ENCODE results near the gene EXOSC2. TPM values are rescaled to one million over a fixed set of nuclear protein-coding genes. Genes with fewer than 3 reads are reported as not detected.

EXOSC2 gene
- polyA plus RNA-seq, 1 donor from 2014 or later: 36.3 TPM

GRCh38 chr9:130696996-130697395 is 3.4 kb downstream of the EXOSC2 start:
- Histone ChIP-seq H3K36me3 (ENCODE audit: insufficient read depth, low read length) (peaks cover 6% of the 10 kb centered on the region), H3K4me3 (ENCODE audit: low read length) (no peak overlapping the region), H2AFZ (ENCODE audit: low read depth, low read length) (no peak overlapping the region), H3K27ac (ENCODE audit: low read length) (no peak overlapping the region), H3K9me2 (ENCODE audit: insufficient read depth, low read length) (no peaks in the 10 kb centered on the region), H4K20me1 (ENCODE audit: insufficient read depth) (no peaks in the 10 kb centered on the region), H3F3A (ENCODE audit: insufficient read depth, low read length, poor library complexity, severe bottlenecking) (no peaks in the 10 kb centered on the region), H3K9me3 (ENCODE audit: low read length) (no peaks in the 10 kb centered on the region), H3K27me3 (ENCODE audit: insufficient read depth, low read depth, low read length) (no peaks in the 10 kb centered on the region), H3K4me2 (ENCODE audit: low read length) (no peak overlapping the region), H3K9ac (ENCODE audit: low read length) (no peak overlapping the region), H3K79me2 (replicated peaks; ENCODE audit: insufficient read depth, low read length) (peaks cover 22% of the 10 kb centered on the region)
- TF ChIP-seq SMC3 (conservative IDR thresholded peaks at IDR 0.05; ENCODE audit: poor library complexity) (no peak), POLR2AphosphoS5 (IDR thresholded peaks at IDR 0.05) (no peak), EP300 (conservative IDR thresholded peaks at IDR 0.05; ENCODE audit: poor library complexity, severe bottlenecking) (no peak), REST (IDR thresholded peaks at IDR 0.05; ENCODE audit: borderline replicate concordance) (no peak), EZH2 (IDR thresholded peaks at IDR 0.05; ENCODE audit: borderline replicate concordance, insufficient read depth, low read length, poor library complexity, severe bottlenecking) (no peak), RAD21 (conservative IDR thresholded peaks at IDR 0.05) (no peak), MXI1 (conservative IDR thresholded peaks at IDR 0.05; ENCODE audit: poor library complexity, severe bottlenecking) (no peak), CTCF (IDR thresholded peaks at IDR 0.05; ENCODE audit: poor library complexity, severe bottlenecking) (no peak), TAF1 (IDR thresholded peaks at IDR 0.05; ENCODE audit: low read depth) (no peak)

- Histone ChIP-seq H3F3A (ENCODE audit: insufficient read depth, low read length, poor library complexity, severe bottlenecking) (no peaks in the 10 kb centered on the region), H3K79me2 (replicated peaks; ENCODE audit: insufficient read depth, low read length) (peaks cover 22% of the 10 kb centered on the region), H3K9ac (ENCODE audit: low read length) (no peak overlapping the region), H3K4me3 (ENCODE audit: low read length) (no peak overlapping the region), H2AFZ (ENCODE audit: low read depth, low read length) (no peak overlapping the region), H3K9me3 (ENCODE audit: low read length) (no peaks in the 10 kb centered on the region), H3K9me2 (ENCODE audit: insufficient read depth, low read length) (no peaks in the 10 kb centered on the region), H3K27ac (ENCODE audit: low read length) (no peak overlapping the region), H3K36me3 (ENCODE audit: insufficient read depth, low read length) (peaks cover 7% of the 10 kb centered on the region), H3K27me3 (ENCODE audit: insufficient read depth, low read depth, low read length) (no peaks in the 10 kb centered on the region), H4K20me1 (ENCODE audit: insufficient read depth) (no peaks in the 10 kb centered on the region), H3K4me2 (ENCODE audit: low read length) (no peak overlapping the region)
- no peak for TF ChIP-seq POLR2AphosphoS5 (IDR thresholded peaks at IDR 0.05)
- TF ChIP-seq MXI1 (conservative IDR thresholded peaks at IDR 0.05; ENCODE audit: poor library complexity, severe bottlenecking): no peak
- no peak for TF ChIP-seq CTCF (IDR thresholded peaks at IDR 0.05; ENCODE audit: poor library complexity, severe bottlenecking)
- TF ChIP-seq TAF1 (IDR thresholded peaks at IDR 0.05; ENCODE audit: low read depth): no peak
- no peak for TF ChIP-seq RAD21 (conservative IDR thresholded peaks at IDR 0.05)
- no peak for TF ChIP-seq SMC3 (conservative IDR thresholded peaks at IDR 0.05; ENCODE audit: poor library complexity)
- no peak for TF ChIP-seq EP300 (conservative IDR thresholded peaks at IDR 0.05; ENCODE audit: poor library complexity, severe bottlenecking)
- no peak for TF ChIP-seq EZH2 (IDR thresholded peaks at IDR 0.05; ENCODE audit: borderline replicate concordance, insufficient read depth, low read length, poor library complexity, severe bottlenecking)
- TF ChIP-seq REST (IDR thresholded peaks at IDR 0.05; ENCODE audit: borderline replicate concordance): no peak
Measured at GRCh38 chr9:130698514-130698913, 4.9 kb downstream of the EXOSC2 start.
